ENCODE results near the gene RHBDF1. TPM values are rescaled to one million over a fixed set of nuclear protein-coding genes. Genes with fewer than 3 reads are reported as not detected.

The RHBDF1 gene
- total and polyA plus RNA-seq, 9 of the 15 experiments (the other 6 are each of a cell fraction or from before 2014, with no cell fraction given) = 1.0 to 8.2 (median 4.2) TPM

DNA sequence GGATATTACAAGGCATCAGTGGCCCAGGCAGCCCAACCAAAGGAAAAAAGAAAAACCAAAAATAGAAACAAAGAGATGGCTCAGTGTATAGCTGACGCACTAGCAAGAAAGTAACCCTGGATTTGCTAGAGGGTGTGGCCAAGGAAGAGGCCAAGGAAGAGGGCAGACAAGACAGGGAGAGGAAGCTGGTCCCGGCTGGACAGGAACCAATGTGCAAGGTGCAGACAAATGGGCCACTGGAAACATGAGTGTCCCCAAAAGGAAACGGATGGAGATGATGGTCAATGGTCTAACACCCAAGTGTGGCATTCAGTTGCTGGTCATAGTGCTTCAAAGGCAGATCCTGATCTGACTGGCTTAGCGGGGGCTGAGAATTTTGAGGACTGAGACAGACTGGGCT lies 29.7 kb downstream of the RHBDF1 start (continued):
- TF ChIP-seq, protein P1, sequence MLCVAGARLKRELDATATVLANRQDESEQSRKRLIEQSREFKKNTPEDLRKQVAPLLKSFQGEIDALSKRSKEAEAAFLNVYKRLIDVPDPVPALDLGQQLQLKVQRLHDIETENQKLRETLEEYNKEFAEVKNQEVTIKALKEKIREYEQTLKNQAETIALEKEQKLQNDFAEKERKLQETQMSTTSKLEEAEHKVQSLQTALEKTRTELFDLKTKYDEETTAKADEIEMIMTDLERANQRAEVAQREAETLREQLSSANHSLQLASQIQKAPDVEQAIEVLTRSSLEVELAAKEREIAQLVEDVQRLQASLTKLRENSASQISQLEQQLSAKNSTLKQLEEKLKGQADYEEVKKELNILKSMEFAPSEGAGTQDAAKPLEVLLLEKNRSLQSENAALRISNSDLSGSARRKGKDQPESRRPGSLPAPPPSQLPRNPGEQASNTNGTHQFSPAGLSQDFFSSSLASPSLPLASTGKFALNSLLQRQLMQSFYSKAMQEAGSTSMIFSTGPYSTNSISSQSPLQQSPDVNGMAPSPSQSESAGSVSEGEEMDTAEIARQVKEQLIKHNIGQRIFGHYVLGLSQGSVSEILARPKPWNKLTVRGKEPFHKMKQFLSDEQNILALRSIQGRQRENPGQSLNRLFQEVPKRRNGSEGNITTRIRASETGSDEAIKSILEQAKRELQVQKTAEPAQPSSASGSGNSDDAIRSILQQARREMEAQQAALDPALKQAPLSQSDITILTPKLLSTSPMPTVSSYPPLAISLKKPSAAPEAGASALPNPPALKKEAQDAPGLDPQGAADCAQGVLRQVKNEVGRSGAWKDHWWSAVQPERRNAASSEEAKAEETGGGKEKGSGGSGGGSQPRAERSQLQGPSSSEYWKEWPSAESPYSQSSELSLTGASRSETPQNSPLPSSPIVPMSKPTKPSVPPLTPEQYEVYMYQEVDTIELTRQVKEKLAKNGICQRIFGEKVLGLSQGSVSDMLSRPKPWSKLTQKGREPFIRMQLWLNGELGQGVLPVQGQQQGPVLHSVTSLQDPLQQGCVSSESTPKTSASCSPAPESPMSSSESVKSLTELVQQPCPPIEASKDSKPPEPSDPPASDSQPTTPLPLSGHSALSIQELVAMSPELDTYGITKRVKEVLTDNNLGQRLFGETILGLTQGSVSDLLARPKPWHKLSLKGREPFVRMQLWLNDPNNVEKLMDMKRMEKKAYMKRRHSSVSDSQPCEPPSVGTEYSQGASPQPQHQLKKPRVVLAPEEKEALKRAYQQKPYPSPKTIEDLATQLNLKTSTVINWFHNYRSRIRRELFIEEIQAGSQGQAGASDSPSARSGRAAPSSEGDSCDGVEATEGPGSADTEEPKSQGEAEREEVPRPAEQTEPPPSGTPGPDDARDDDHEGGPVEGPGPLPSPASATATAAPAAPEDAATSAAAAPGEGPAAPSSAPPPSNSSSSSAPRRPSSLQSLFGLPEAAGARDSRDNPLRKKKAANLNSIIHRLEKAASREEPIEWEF (CRISPR knock-in tag; IDR thresholded peaks at IDR 0.05) = no peak
- TF ChIP-seq PHTF2 (CRISPR knock-in tag; IDR thresholded peaks at IDR 0.05) = no peak
- no peak for TF ChIP-seq NCOA4 (IDR thresholded peaks at IDR 0.05; ENCODE audit: partially characterized antibody)
- TF ChIP-seq, protein P2, sequence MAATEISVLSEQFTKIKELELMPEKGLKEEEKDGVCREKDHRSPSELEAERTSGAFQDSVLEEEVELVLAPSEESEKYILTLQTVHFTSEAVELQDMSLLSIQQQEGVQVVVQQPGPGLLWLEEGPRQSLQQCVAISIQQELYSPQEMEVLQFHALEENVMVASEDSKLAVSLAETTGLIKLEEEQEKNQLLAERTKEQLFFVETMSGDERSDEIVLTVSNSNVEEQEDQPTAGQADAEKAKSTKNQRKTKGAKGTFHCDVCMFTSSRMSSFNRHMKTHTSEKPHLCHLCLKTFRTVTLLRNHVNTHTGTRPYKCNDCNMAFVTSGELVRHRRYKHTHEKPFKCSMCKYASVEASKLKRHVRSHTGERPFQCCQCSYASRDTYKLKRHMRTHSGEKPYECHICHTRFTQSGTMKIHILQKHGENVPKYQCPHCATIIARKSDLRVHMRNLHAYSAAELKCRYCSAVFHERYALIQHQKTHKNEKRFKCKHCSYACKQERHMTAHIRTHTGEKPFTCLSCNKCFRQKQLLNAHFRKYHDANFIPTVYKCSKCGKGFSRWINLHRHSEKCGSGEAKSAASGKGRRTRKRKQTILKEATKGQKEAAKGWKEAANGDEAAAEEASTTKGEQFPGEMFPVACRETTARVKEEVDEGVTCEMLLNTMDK (IDR thresholded peaks at IDR 0.05; ENCODE audit: borderline replicate concordance, insufficient read depth, low read depth, low read length, poor library complexity, severe bottlenecking) = no peak
- no peak for TF ChIP-seq SAFB (IDR thresholded peaks at IDR 0.05; ENCODE audit: borderline replicate concordance, low read depth, low read length)
- TF ChIP-seq BACH1 (tag; IDR thresholded peaks at IDR 0.05) = no peak
- no peak for TF ChIP-seq NR2F6 (CRISPR knock-in tag; IDR thresholded peaks at IDR 0.05)
- TF ChIP-seq, protein P3, sequence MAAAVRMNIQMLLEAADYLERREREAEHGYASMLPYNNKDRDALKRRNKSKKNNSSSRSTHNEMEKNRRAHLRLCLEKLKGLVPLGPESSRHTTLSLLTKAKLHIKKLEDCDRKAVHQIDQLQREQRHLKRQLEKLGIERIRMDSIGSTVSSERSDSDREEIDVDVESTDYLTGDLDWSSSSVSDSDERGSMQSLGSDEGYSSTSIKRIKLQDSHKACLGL (CRISPR knock-in tag; IDR thresholded peaks at IDR 0.05; ENCODE audit: borderline replicate concordance, poor library complexity, severe bottlenecking) = no peak
- no peak for TF ChIP-seq JUN (IDR thresholded peaks at IDR 0.05; ENCODE audit: borderline replicate concordance, low read depth, low read length)
- no peak for TF ChIP-seq JUN (CRISPR knock-in tag; IDR thresholded peaks at IDR 0.05; ENCODE audit: borderline replicate concordance)
- no peak for TF ChIP-seq KDM4B (IDR thresholded peaks at IDR 0.05; ENCODE audit: borderline replicate concordance in 2 of 2, low read depth in 1 of 2)
- TF ChIP-seq ZNF24 (IDR thresholded peaks at IDR 0.05) = no peak
- no peak for TF ChIP-seq POLR3G (IDR thresholded peaks at IDR 0.05; ENCODE audit: extremely low read depth, insufficient read length, insufficient replicate concordance)
- TF ChIP-seq RB1 (IDR thresholded peaks at IDR 0.05; ENCODE audit: low read depth) = no peak
- TF ChIP-seq LARP7 (IDR thresholded peaks at IDR 0.05) = no peak
- TF ChIP-seq BRD9 (IDR thresholded peaks at IDR 0.05; ENCODE audit: low read depth, partially characterized antibody) = no peak
